Activated CD8-positive, alpha-beta T cell treated with anti-CD3 and anti-CD28 coated beads for 36 hours (primary cell): ENCODE measurements around the gene ZFP1. TPM values are rescaled to one million over a fixed set of nuclear protein-coding genes. Genes with fewer than 3 reads are reported as not detected.

Experiments used
- ATAC-seq: fragments of 200-7000 bp; cut with Tn5 transposase; one replicate; pipeline ENCODE4 v1.10.0; 2021; ENCODE audit warnings: mild to moderate bottlenecking, moderate library complexity
- CTCF ChIA-PET: fragments of 350-600 bp; sonication (Branson Sonifier 250); formaldehyde crosslinking; loops from one replicate; lab custom pipeline; 2021; ENCODE audit warnings: antibody characterized with exemption; lab: Charles Lee
- POLR2A ChIA-PET: fragments of 350-600 bp; sonication (Branson Sonifier 250); formaldehyde crosslinking; loops from one replicate; lab custom pipeline; 2021; ENCODE audit warnings: antibody characterized with exemption; lab: Charles Lee
- DNase-seq: peaks from one replicate; pipeline ENCODE4 v3.0.0-alpha.2; 2020
- H3K27ac Mint-ChIP-seq: one replicate; pipeline ENCODE4 v1.8.0; 2021; ENCODE audit warnings: mild to moderate bottlenecking, mixed read lengths
- H3K27me3 Mint-ChIP-seq: one replicate; pipeline ENCODE4 v1.8.0; 2021; ENCODE audit warnings: mixed read lengths
- H3K36me3 Mint-ChIP-seq: one replicate; pipeline ENCODE4 v1.8.0; 2021; ENCODE audit warnings: low read depth, mixed read lengths
- H3K4me1 Mint-ChIP-seq: one replicate; pipeline ENCODE4 v1.8.0; 2021; ENCODE audit warnings: low read depth, mixed read lengths
- H3K4me3 Mint-ChIP-seq: one replicate; pipeline ENCODE4 v1.8.0; 2021; ENCODE audit warnings: mild to moderate bottlenecking, moderate library complexity, mixed read lengths
- H3K9me3 Mint-ChIP-seq: one replicate; pipeline ENCODE4 v1.8.0; 2021; ENCODE audit warnings: mixed read lengths
- CTCF ChIP-seq: fragments of 200-600 bp; IDR thresholded peaks from one replicate; pipeline ENCODE4 v1.8.0; 2022; ENCODE audit warnings: antibody characterized with exemption, mild to moderate bottlenecking
- intact Hi-C: fragments of 100-400 bp; cut with micrococcal nuclease; formaldehyde crosslinking; loops from one replicate; pipeline ENCODE4 v1.10.0; 2022
- total RNA-seq, 2 experiments: library from RNA; stranded (reverse); gene quantifications; one replicate each; pipeline ENCODE4 v1.2.3, GENCODE V29; 2021

The ZFP1 gene
- total RNA-seq, 2 experiments from 2014 or later = 19.8 to 23.9 TPM

- POLR2A ChIA-PET = interaction anchor here (0.6 kb wide), 1 partner anchor 455 kb away, joined by 3 read pairs; no protein-coding TSS in a partner anchor
- peak; percentile 29 for DNase-seq
Measured at GRCh38 chr16:75138636-75139035, 9.7 kb upstream of the ZFP1 start.

GRCh38 chr16:75139498-75139897 is 8.8 kb upstream of the ZFP1 start:
- CTCF ChIA-PET = interaction anchor here (1.2 to 1.4 kb wide), 2 partner anchors 9 to 28 kb away, joined by 4 read pairs; no protein-coding TSS in a partner anchor
- H3K4me1 Mint-ChIP-seq = peaks cover 10% of the 10 kb centered on the region
- H3K4me3 Mint-ChIP-seq = no peak overlapping the region
- POLR2A ChIA-PET = no interaction called here
- H3K27ac Mint-ChIP-seq = no peak overlapping the region
- peaks cover 2% of the 10 kb centered on the region for H3K27me3 Mint-ChIP-seq
- intact Hi-C loops = no loop called here
- TF ChIP-seq CTCF = no peak
- ATAC-seq (no peak), DNase-seq (no peak)
- H3K9me3 Mint-ChIP-seq = no peaks in the 10 kb centered on the region
- H3K36me3 Mint-ChIP-seq = no peaks in the 10 kb centered on the region

More at GRCh38 chr16:75138636-75139035, 9.7 kb upstream of the ZFP1 start:
- intact Hi-C loops = no loop called here
- TF ChIP-seq CTCF = no peak
- no peak overlapping the region for H3K27ac Mint-ChIP-seq
- no peaks in the 10 kb centered on the region for H3K9me3 Mint-ChIP-seq
- H3K4me1 Mint-ChIP-seq = peaks cover 8% of the 10 kb centered on the region
- CTCF ChIA-PET = no interaction called here
- no peaks in the 10 kb centered on the region for H3K36me3 Mint-ChIP-seq
- no peak for ATAC-seq
- peaks cover 2% of the 10 kb centered on the region for H3K27me3 Mint-ChIP-seq
- no peak overlapping the region for H3K4me3 Mint-ChIP-seq

GRCh38 chr16:75143941-75144340 is 4.4 kb upstream of the ZFP1 start:
- POLR2A ChIA-PET = no interaction called here
- CTCF ChIA-PET = no interaction called here
- peaks cover 2% of the 10 kb centered on the region for H3K27me3 Mint-ChIP-seq
- no peaks in the 10 kb centered on the region for H3K9me3 Mint-ChIP-seq
- H3K4me3 Mint-ChIP-seq = no peak overlapping the region
- intact Hi-C loops = no loop called here
- ATAC-seq (no peak), DNase-seq (no peak)
- H3K4me1 Mint-ChIP-seq = peaks cover 3% of the 10 kb centered on the region
- H3K36me3 Mint-ChIP-seq = peaks cover 1% of the 10 kb centered on the region
- H3K27ac Mint-ChIP-seq = no peak overlapping the region
- TF ChIP-seq CTCF = no peak

GRCh38 chr16:75147968-75148310 is 385 bp upstream of the ZFP1 start:
- intact Hi-C loops = no loop called here
- POLR2A ChIA-PET = interaction anchor here (0.7 kb wide), 1 partner anchor 19 kb away, joined by 3 read pairs; no protein-coding TSS in a partner anchor
- Mint-ChIP-seq H3K27me3 (no peaks in the 10 kb centered on the region), H3K36me3 (peaks cover 31% of the 10 kb centered on the region), H3K27ac (peak overlapping the region; percentile 73), H3K4me1 (peaks cover 34% of the 10 kb centered on the region), H3K9me3 (peaks cover 20% of the 10 kb centered on the region), H3K4me3 (peak overlapping the region; percentile 84)
- TF ChIP-seq CTCF = no peak
- ATAC-seq (no peak), DNase-seq (no peak)
- CTCF ChIA-PET = interaction anchor here (1.1 to 2.7 kb wide), 3 partner anchors 37 to 273 kb away, joined by 3 to 13 read pairs (median 3); no protein-coding TSS in a partner anchor

GRCh38 chr16:75151798-75152197 is 3.5 kb downstream of the ZFP1 start:
- no peak for ATAC-seq
- H3K4me1 Mint-ChIP-seq = peaks cover 35% of the 10 kb centered on the region
- intact Hi-C loops = loop anchor here (2.0 kb wide), 1 partner anchor 33 kb away; no protein-coding TSS in a partner anchor
- no peaks in the 10 kb centered on the region for H3K27me3 Mint-ChIP-seq
- POLR2A ChIA-PET = no interaction called here
- H3K4me3 Mint-ChIP-seq = no peak overlapping the region
- H3K36me3 Mint-ChIP-seq = peaks cover 53% of the 10 kb centered on the region
- TF ChIP-seq CTCF = no peak
- peaks cover 24% of the 10 kb centered on the region for H3K9me3 Mint-ChIP-seq
- CTCF ChIA-PET = no interaction called here
- H3K27ac Mint-ChIP-seq = peak overlapping the region; percentile 68
- no peak for DNase-seq
